GM12878 (cell line): ENCODE results near the gene LRRC8B. TPM values are rescaled to one million over a fixed set of nuclear protein-coding genes. Genes with fewer than 3 reads are reported as not detected.

Experiments used
- CHD2 ChIP-seq: IDR thresholded peaks from 2 replicates; pipeline ENCODE4 v1.6.1; 2011; ENCODE audit warnings: low read depth, low read length, improper control_type of control experiment, borderline replicate concordance
- IRF5 ChIP-seq: fragments of 450-650 bp; IDR thresholded peaks from 2 replicates; pipeline ENCODE4 v1.6.1; 2017; ENCODE audit warnings: borderline replicate concordance
- MTA3 ChIP-seq: IDR thresholded peaks from 2 replicates; pipeline ENCODE4 v1.6.1; 2012; ENCODE audit warnings: low read length, inconsistent platforms, borderline replicate concordance
- NR2C2 ChIP-seq: IDR thresholded peaks from 2 replicates; pipeline ENCODE4 v1.6.1; 2011; ENCODE audit warnings: borderline replicate concordance, low read depth; ENCODE audit not compliant: control insufficient read depth, insufficient read length
- NRF1 ChIP-seq: conservative IDR thresholded peaks from 2 replicates; pipeline ENCODE4 v1.6.1; 2011; ENCODE audit warnings: mild to moderate bottlenecking, low read depth, low read length, improper control_type of control experiment
- PRDM15 ChIP-seq: fragments of 450-650 bp; formaldehyde crosslinking; IDR thresholded peaks from 2 replicates; pipeline ENCODE4 v1.4.0; 2020; ENCODE audit warnings: mild to moderate bottlenecking, moderate library complexity
- polyA plus RNA-seq, 11 experiments: library from polyadenylated mRNA; depleted of rRNA in 4 of 11; unstranded in 6 of 11; stranded (reverse) in 5 of 11; fragments of >200 nt; fragmentation: Nextera tagmentation in 4 of 11; fragmentation: Illumina TruSeq in 1 of 11; extraction: Ambion mirVana in 4 of 11; extraction: Trizol in 1 of 11; gene quantifications; 1 replicate in 1 of 11; 2 replicates in 10 of 11; pipeline versions ENCODE4 v1.2.1 to v1.2.3, GENCODE V29; 2011 to 2016; ENCODE audit warnings: inconsistent platforms in 2 of 11, missing spikeins in 2 of 11, low read depth in 1 of 11
- total RNA-seq, 4 experiments: library from RNA; depleted of rRNA in 3 of 4; stranded (reverse); fragments of >200 nt in 3 of 4; fragmentation: Illumina TruSeq in 1 of 4; extraction: Trizol in 1 of 4; gene quantifications; 2 replicates each; pipeline versions ENCODE4 v1.2.1 to v1.2.3, GENCODE V29; 2013 to 2021

The LRRC8B gene
- total and polyA plus RNA-seq, 10 of the 15 experiments (the other 5 are each of a cell fraction or from before 2014, with no cell fraction given): 1.3 to 9.2 (median 5.4) TPM

- TF ChIP-seq PRDM15: no peak
- TF ChIP-seq MTA3: no peak
- TF ChIP-seq NRF1: no peak
- TF ChIP-seq NR2C2: no peak
- TF ChIP-seq IRF5: no peak
- no peak for TF ChIP-seq CHD2
- TF ChIP-seq, all 136 proteins: peak for 0
These were observed 111.5 kb downstream of the LRRC8B start (continued) for GRCh38 chr1:89635825-89636815.
